ENCODE results near the gene SCFD2.

Gene SCFD2

DNA sequence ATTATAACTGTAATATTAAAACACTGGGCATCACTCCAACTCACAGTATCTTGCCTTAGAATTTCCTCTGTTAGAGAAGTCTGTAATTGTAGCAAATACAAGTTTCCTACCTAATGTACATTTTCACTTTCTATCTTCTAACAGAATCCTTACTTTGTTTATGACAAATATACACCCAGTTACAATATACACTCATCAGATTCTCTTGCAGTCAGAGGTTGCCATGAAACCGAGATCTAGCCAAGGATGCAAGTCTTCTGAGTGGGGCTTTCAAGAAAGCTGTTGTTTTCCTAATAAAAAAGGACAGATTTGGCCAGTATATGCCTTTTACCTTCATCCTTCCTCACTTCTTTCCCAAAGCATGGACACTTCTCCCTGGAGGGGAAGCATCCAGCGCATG lies 228.9 kb downstream of the SCFD2 start:
- no peak for TF ChIP-seq YY1 (IDR thresholded peaks at IDR 0.05; ENCODE audit: insufficient read depth, insufficient read length)
- TF ChIP-seq ZNF274 (IDR thresholded peaks at IDR 0.05; ENCODE audit: low read depth, low read length), result no peak
- TF ChIP-seq SUZ12 (IDR thresholded peaks at IDR 0.05; ENCODE audit: extremely low read depth, insufficient read depth, insufficient read length), result no peak
- no peak for DNase-seq (ENCODE audit: low read depth, low spot score)
- Histone ChIP-seq H3K9me3 (ENCODE audit: insufficient read depth, low read length) (0 out of 2 replicates have a peak, but pooled peaks cover 7% of the 10 kb centered on the region), H3K4me1 (ENCODE audit: insufficient read depth, insufficient read length) (no peaks in the 10 kb centered on the region), H3K4me3 (ENCODE audit: insufficient read length, low read depth) (no peak overlapping the region), H3K9ac (ENCODE audit: insufficient read length, low read depth) (no peak overlapping the region), H3K27me3 (ENCODE audit: insufficient read depth, insufficient read length) (no peaks in the 10 kb centered on the region), H3K36me3 (ENCODE audit: insufficient read depth, insufficient read length, low read length) (no peaks in the 10 kb centered on the region)

DNA sequence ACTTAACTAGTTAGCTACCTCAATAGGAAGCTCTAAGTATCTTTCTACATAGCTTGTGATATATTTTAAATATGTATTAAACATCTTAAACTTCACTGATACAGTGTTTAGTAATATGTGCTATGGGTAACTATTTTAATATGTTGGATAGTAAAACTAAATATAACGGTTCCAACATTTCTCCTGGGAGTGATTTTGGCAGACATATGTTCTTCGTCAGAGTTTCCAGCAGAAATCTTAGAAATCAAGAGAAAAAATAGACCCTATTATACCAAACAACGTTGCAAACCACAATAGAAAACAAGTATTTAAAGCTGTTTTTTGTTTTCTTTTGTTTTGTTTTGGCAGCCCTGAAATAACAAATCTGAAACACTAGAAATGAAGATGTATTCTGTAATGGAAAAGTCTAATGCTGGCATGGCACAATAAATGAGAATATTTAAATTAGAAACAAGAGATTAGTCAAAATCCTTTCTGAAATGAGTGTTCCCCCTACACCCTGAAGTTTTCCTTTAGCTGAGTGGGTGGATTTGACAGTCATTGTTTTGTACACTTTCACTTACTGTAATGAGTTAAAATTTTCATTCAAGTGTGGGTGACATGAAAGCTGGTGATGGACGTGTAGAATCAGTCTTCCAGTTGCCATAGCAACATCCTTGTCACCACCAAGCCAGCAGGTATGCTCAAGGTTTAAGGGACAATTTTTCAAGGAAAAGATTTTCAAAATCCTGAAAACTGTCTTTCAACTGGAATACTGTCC lies 233.5 kb downstream of the SCFD2 start:
- no peaks in the 10 kb centered on the region for H3K36me3 ChIP-seq (ENCODE audit: insufficient read depth, insufficient read length, low read length)
- no peak for DNase-seq (ENCODE audit: low read depth, low spot score)
- no peaks in the 10 kb centered on the region for H3K9me3 ChIP-seq (ENCODE audit: insufficient read depth, low read length)
- no peaks in the 10 kb centered on the region for H3K27me3 ChIP-seq (ENCODE audit: insufficient read depth, insufficient read length)
- TF ChIP-seq SUZ12 (IDR thresholded peaks at IDR 0.05; ENCODE audit: extremely low read depth, insufficient read depth, insufficient read length) (no peak), YY1 (IDR thresholded peaks at IDR 0.05; ENCODE audit: insufficient read depth, insufficient read length) (no peak), ZNF274 (IDR thresholded peaks at IDR 0.05; ENCODE audit: low read depth, low read length) (no peak)
- no peak overlapping the region for H3K9ac ChIP-seq (ENCODE audit: insufficient read length, low read depth)
- H3K4me3 ChIP-seq (ENCODE audit: insufficient read length, low read depth), result no peak overlapping the region
- H3K4me1 ChIP-seq (ENCODE audit: insufficient read depth, insufficient read length), result no peaks in the 10 kb centered on the region

DNA sequence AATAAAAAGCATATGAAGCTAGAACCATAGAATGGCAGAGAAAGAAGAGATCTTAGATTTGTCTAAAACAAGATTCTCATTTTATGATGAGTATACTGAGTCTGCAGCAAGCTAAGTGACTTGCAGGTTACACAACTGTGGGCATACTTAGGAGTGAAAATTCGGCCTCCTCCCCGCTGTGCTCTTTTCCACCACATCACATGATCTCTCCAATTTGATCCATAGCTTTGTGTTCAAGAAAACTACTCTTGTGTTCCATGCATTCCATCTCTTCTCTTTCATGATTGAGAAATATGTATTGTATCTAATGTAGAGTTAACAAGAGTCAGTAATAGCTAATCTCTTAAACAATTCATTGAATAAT lies 234.3 kb downstream of the SCFD2 start:
- Histone ChIP-seq H3K4me3 (ENCODE audit: insufficient read length, low read depth) (no peak overlapping the region), H3K27me3 (ENCODE audit: insufficient read depth, insufficient read length) (no peaks in the 10 kb centered on the region), H3K36me3 (ENCODE audit: insufficient read depth, insufficient read length, low read length) (no peaks in the 10 kb centered on the region), H3K9ac (ENCODE audit: insufficient read length, low read depth) (no peak overlapping the region), H3K9me3 (ENCODE audit: insufficient read depth, low read length) (no peaks in the 10 kb centered on the region), H3K4me1 (ENCODE audit: insufficient read depth, insufficient read length) (no peaks in the 10 kb centered on the region)
- TF ChIP-seq SUZ12 (IDR thresholded peaks at IDR 0.05; ENCODE audit: extremely low read depth, insufficient read depth, insufficient read length) (no peak), ZNF274 (IDR thresholded peaks at IDR 0.05; ENCODE audit: low read depth, low read length) (no peak), YY1 (IDR thresholded peaks at IDR 0.05; ENCODE audit: insufficient read depth, insufficient read length) (no peak)
- no peak for DNase-seq (ENCODE audit: low read depth, low spot score)

DNA sequence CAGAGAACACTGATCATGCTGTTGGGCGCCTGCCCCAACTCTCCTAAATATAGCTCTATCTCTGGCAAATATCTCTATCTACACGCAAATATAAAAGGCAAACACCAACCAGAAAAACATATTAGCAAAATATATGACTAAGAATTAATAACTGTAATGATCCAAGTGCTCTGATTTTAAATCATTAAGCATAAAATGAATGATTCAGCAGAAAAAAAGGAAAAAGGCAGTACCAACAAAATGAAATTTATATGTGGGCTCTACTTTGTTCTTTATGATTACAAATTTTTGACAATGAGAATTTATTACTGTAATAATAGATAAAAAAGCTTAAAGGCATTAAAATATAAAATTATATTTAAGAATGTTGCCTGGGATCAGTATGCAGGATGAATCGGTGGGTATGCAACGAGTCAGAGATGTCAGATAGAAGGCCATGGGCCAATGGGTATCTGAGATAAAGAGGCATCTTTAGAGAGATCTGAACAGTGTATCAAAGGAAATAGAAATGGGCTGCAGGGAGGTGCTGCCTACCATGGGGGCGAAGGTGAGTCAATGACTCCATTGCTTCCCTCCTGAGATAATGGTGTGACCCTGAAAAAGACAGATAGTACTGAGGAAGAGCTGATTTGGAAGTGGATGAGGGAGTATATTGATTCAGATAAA lies 234.8 kb downstream of the SCFD2 start:
- TF ChIP-seq ZNF274 (IDR thresholded peaks at IDR 0.05; ENCODE audit: low read depth, low read length), result no peak
- no peak for TF ChIP-seq SUZ12 (IDR thresholded peaks at IDR 0.05; ENCODE audit: extremely low read depth, insufficient read depth, insufficient read length)
- TF ChIP-seq YY1 (IDR thresholded peaks at IDR 0.05; ENCODE audit: insufficient read depth, insufficient read length), result no peak
- Histone ChIP-seq H3K9me3 (ENCODE audit: insufficient read depth, low read length) (no peaks in the 10 kb centered on the region), H3K9ac (ENCODE audit: insufficient read length, low read depth) (no peak overlapping the region), H3K4me1 (ENCODE audit: insufficient read depth, insufficient read length) (no peaks in the 10 kb centered on the region), H3K36me3 (ENCODE audit: insufficient read depth, insufficient read length, low read length) (no peaks in the 10 kb centered on the region), H3K4me3 (ENCODE audit: insufficient read length, low read depth) (no peak overlapping the region), H3K27me3 (ENCODE audit: insufficient read depth, insufficient read length) (no peaks in the 10 kb centered on the region)
- no peak for DNase-seq (ENCODE audit: low read depth, low spot score)

DNA sequence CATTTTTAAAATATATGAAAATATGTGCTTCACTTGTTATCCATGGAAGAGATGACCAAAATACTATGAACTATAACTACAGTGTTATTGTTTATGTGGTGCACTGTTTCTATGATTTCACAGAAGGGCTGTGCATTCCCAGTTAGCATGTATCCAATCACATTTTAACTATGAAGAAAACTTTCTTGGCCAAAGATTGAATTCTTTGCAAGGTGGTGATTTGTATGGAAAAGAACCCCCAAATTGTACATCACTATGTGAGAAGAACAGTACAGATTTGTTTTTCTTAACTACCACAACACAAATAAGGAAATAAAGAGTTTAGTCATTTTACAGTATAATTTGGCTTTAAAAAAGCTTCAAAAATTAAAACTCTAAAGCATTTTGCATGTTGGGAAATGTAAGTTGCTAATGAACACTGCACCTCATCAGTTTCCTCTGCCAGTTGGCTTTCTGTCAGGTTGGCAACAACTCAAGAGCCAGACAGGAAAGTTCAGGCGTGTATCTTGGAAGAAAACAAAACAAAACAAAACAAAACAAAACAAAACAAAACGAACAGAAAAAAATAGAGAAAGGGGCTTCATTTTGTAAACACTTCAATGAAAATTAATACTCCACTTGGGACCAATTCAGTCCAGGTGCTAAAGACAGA lies 237.0 kb downstream of the SCFD2 start:
- H3K4me3 ChIP-seq (ENCODE audit: insufficient read length, low read depth), result no peak overlapping the region
- H3K9me3 ChIP-seq (ENCODE audit: insufficient read depth, low read length), result no peaks in the 10 kb centered on the region
- no peaks in the 10 kb centered on the region for H3K36me3 ChIP-seq (ENCODE audit: insufficient read depth, insufficient read length, low read length)
- no peak for TF ChIP-seq ZNF274 (IDR thresholded peaks at IDR 0.05; ENCODE audit: low read depth, low read length)
- no peak for TF ChIP-seq YY1 (IDR thresholded peaks at IDR 0.05; ENCODE audit: insufficient read depth, insufficient read length)
- no peak for TF ChIP-seq SUZ12 (IDR thresholded peaks at IDR 0.05; ENCODE audit: extremely low read depth, insufficient read depth, insufficient read length)
- H3K4me1 ChIP-seq (ENCODE audit: insufficient read depth, insufficient read length), result no peaks in the 10 kb centered on the region
- no peak overlapping the region for H3K9ac ChIP-seq (ENCODE audit: insufficient read length, low read depth)
- no peak for DNase-seq (ENCODE audit: low read depth, low spot score)
- H3K27me3 ChIP-seq (ENCODE audit: insufficient read depth, insufficient read length), result no peaks in the 10 kb centered on the region

DNA sequence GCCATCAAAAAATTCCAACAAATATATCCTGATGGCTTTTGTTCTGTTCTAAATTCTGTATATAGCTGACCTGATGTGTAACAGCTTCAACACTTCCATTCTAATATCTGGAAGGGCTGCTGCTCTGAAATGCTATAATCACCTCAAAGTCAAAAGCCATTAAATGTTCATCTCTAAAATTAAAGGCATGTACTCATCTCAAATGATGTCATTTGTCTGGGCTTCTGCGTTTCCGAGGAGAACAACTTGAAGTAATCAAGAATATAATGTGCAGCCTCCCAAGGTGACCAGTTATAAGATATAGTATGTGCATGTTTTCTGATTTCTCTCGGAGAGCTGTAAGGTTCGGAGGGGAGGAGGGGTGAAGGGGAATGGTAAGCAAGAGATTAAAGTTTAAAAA lies 237.6 kb downstream of the SCFD2 start:
- Histone ChIP-seq H3K27me3 (ENCODE audit: insufficient read depth, insufficient read length) (no peaks in the 10 kb centered on the region), H3K36me3 (ENCODE audit: insufficient read depth, insufficient read length, low read length) (no peaks in the 10 kb centered on the region), H3K9ac (ENCODE audit: insufficient read length, low read depth) (no peak overlapping the region), H3K4me1 (ENCODE audit: insufficient read depth, insufficient read length) (no peaks in the 10 kb centered on the region), H3K9me3 (ENCODE audit: insufficient read depth, low read length) (no peaks in the 10 kb centered on the region), H3K4me3 (ENCODE audit: insufficient read length, low read depth) (no peak overlapping the region)
- no peak for TF ChIP-seq ZNF274 (IDR thresholded peaks at IDR 0.05; ENCODE audit: low read depth, low read length)
- no peak for TF ChIP-seq SUZ12 (IDR thresholded peaks at IDR 0.05; ENCODE audit: extremely low read depth, insufficient read depth, insufficient read length)
- TF ChIP-seq YY1 (IDR thresholded peaks at IDR 0.05; ENCODE audit: insufficient read depth, insufficient read length), result no peak
- DNase-seq (ENCODE audit: low read depth, low spot score), result no peak

DNA sequence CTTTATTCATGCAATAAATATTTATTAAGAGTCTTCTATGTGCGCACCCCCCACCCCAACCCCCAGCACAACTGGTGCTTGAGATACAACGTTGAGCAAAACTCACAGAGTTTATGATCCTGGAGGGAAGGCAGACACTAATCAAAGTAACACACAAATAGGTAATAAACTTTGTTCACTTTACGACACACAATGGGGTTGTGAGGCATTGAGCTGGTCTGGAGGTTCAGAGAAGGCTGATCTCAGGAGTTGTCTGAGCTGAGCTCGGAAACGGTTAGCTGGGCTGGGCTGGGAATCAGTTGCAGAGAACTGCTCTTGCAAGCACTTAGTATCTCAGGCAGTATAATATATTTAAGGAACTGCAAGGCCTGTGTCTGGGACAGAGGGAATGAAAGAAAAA lies 238.5 kb downstream of the SCFD2 start:
- no peak for TF ChIP-seq YY1 (IDR thresholded peaks at IDR 0.05; ENCODE audit: insufficient read depth, insufficient read length)
- Histone ChIP-seq H3K4me3 (ENCODE audit: insufficient read length, low read depth) (no peak overlapping the region), H3K9me3 (ENCODE audit: insufficient read depth, low read length) (no peaks in the 10 kb centered on the region), H3K4me1 (ENCODE audit: insufficient read depth, insufficient read length) (no peaks in the 10 kb centered on the region), H3K9ac (ENCODE audit: insufficient read length, low read depth) (no peak overlapping the region), H3K27me3 (ENCODE audit: insufficient read depth, insufficient read length) (no peaks in the 10 kb centered on the region), H3K36me3 (ENCODE audit: insufficient read depth, insufficient read length, low read length) (no peaks in the 10 kb centered on the region)
- no peak for DNase-seq (ENCODE audit: low read depth, low spot score)
